ENCODE measurements around the gene SFTA2.

SFTA2 gene

DNA sequence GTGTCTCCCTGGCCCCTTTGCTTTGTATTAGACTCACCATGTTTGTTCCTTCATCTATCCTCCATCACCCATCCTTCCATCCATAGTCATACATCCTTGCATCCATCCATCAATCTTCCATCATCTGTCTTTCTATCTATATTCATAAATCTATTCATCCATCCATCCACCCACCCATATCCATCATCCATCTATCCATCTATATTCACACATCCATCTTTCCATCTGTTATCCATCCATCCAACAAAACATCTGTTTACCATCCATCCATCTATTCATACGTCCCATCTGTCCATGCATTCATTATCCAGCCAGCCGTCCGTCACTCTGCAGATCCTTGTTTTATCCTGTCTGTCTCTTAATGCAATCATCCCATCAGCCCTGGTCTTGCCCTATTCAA lies 37.0 kb downstream of the SFTA2 start:
- TF ChIP-seq ZNF274 (IDR thresholded peaks at IDR 0.05; ENCODE audit: low read depth, low read length) = no peak
- no peak overlapping the region for H3K4me3 ChIP-seq (ENCODE audit: low read length)

- no peak overlapping the region for H3K4me3 ChIP-seq (ENCODE audit: low read length)
- no peak for TF ChIP-seq ZNF274 (IDR thresholded peaks at IDR 0.05; ENCODE audit: low read depth, low read length)
These were observed 37.6 kb downstream of the SFTA2 start for GRCh38 chr6:30894381-30894780.

GRCh38 chr6:30893666-30894065 lies 38.3 kb downstream of the SFTA2 start:
- TF ChIP-seq ZNF274 (IDR thresholded peaks at IDR 0.05; ENCODE audit: low read depth, low read length) = no peak
- H3K4me3 ChIP-seq (ENCODE audit: low read length) = no peak overlapping the region

DNA sequence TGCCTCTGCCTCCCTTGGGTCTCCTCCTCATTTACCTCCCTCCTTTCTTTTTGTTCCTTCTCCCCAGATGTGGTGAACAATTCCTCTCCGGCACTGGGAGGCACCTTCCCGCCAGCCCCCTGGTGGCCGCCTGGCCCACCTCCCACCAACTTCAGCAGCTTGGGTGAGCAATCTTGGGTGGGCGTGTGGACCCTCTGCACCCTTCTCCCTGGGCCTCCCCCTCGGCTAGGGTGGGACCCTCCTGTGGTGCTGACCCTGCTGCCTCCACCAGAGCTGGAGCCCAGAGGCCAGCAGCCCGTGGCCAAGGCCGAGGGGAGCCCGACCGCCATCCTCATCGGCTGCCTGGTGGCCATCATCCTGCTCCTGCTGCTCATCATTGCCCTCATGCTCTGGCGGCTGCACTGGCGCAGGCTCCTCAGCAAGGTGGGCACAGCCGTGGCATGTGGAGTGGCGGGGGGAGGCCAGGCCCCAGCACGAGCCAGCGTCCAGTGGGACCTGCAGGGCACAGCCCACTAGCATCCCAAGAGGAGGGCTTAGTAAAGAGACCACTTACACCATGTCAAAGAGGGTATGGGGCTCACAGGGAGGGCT lies 38.9 kb downstream of the SFTA2 start:
- TF ChIP-seq ZNF274 (IDR thresholded peaks at IDR 0.05; ENCODE audit: low read depth, low read length) = no peak
- no peak overlapping the region for H3K4me3 ChIP-seq (ENCODE audit: low read length)

DNA sequence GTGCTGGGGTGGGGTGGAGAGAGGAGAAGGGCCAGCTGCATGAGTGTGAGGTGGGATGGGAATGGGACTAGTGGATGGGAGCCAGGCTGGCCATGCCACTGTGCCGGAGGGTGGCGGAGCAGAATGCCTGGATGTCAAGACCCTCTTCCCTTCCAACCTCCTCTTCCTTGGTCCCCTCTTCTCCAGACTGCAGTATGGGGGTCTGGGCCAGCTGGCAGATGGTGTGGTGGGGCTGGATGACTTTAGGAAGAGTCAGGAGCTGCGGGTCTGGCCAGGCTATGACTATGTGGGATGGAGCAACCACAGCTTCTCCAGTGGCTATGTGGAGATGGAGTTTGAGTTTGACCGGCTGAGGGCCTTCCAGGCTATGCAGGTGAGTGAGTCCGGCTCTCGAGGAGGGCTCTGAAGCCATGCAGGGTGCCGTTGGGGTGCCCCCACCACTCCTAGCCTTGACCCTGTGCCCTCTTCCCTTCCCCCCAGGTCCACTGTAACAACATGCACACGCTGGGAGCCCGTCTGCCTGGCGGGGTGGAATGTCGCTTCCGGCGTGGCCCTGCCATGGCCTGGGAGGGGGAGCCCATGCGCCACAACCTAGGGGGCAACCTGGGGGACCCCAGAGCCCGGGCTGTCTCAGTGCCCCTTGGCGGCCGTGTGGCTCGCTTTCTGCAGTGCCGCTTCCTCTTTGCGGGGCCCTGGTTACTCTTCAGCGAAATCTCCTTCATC lies 40.0 kb downstream of the SFTA2 start:
- H3K4me3 ChIP-seq (ENCODE audit: low read length) = no peak overlapping the region
- TF ChIP-seq ZNF274 (IDR thresholded peaks at IDR 0.05; ENCODE audit: low read depth, low read length) = no peak

DNA sequence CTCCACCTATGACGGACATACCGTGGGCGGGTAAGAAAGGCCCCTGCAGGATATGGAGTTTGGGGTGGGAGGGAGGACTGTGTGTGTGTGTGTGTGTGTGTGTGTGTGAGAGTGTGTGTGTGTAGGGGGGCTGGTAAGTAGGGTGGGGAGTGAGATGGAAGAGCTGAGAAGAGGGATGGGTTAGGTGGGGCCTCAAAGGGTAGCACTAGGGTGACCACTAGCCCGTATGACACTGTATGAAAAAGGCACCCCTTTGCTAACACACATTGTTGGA lies 40.6 kb downstream of the SFTA2 start:
- H3K4me3 ChIP-seq (ENCODE audit: low read length) = no peak overlapping the region
- no peak for TF ChIP-seq ZNF274 (IDR thresholded peaks at IDR 0.05; ENCODE audit: low read depth, low read length)

GRCh38 chr6:30890646-30891449 lies 41.1 kb downstream of the SFTA2 start:
- TF ChIP-seq ZNF274 (IDR thresholded peaks at IDR 0.05; ENCODE audit: low read depth, low read length) = no peak
- no peak overlapping the region for H3K4me3 ChIP-seq (ENCODE audit: low read length)

- no peak overlapping the region for H3K4me3 ChIP-seq (ENCODE audit: low read length)
- TF ChIP-seq ZNF274 (IDR thresholded peaks at IDR 0.05; ENCODE audit: low read depth, low read length) = no peak
These were observed 41.9 kb downstream of the SFTA2 start for GRCh38 chr6:30889921-30890645.

DNA sequence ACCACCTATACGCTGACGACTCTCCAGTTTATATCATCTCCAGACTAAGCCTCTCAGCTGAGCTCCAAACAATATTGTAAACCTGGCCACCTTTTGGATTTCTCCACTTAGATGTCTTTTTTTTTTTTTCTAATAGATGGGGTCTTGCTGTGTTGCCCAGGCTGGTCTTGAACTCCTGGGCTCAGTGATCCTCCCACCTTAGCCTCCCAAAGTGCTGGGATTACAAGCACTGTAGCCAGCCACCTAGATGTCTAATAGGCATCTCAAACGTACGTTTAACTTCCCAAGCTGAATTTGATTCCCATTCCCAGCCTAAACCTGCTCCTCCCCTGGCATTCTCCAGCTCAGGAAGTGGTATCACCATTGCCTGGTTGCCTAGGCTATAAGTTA lies 42.5 kb downstream of the SFTA2 start:
- H3K4me3 ChIP-seq (ENCODE audit: low read length) = no peak overlapping the region
- TF ChIP-seq ZNF274 (IDR thresholded peaks at IDR 0.05; ENCODE audit: low read depth, low read length) = no peak

DNA sequence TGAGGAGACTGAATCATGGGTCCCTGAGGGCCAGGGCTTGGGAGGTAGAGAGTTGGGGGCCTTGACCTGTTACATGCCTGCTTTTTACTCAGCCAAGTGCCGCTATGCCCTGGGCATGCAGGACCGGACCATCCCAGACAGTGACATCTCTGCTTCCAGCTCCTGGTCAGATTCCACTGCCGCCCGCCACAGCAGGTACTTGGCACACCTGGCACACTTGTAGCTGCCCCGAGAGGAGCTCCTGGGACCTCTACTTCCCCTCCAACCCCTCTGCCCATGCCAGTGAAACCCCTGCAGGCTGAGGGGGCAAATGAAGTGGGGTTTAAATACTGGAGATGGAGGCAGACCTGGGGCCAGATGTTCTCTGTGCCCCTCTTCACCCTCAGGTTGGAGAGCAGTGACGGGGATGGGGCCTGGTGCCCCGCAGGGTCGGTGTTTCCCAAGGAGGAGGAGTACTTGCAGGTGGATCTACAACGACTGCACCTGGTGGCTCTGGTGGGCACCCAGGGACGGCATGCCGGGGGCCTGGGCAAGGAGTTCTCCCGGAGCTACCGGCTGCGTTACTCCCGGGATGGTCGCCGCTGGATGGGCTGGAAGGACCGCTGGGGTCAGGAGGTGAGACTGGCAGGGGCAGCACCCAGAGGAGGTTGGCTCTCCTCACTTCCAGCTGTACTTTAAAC lies 43.0 kb downstream of the SFTA2 start:
- H3K4me3 ChIP-seq (ENCODE audit: low read length) = no peak overlapping the region
- no peak for TF ChIP-seq ZNF274 (IDR thresholded peaks at IDR 0.05; ENCODE audit: low read depth, low read length)

DNA sequence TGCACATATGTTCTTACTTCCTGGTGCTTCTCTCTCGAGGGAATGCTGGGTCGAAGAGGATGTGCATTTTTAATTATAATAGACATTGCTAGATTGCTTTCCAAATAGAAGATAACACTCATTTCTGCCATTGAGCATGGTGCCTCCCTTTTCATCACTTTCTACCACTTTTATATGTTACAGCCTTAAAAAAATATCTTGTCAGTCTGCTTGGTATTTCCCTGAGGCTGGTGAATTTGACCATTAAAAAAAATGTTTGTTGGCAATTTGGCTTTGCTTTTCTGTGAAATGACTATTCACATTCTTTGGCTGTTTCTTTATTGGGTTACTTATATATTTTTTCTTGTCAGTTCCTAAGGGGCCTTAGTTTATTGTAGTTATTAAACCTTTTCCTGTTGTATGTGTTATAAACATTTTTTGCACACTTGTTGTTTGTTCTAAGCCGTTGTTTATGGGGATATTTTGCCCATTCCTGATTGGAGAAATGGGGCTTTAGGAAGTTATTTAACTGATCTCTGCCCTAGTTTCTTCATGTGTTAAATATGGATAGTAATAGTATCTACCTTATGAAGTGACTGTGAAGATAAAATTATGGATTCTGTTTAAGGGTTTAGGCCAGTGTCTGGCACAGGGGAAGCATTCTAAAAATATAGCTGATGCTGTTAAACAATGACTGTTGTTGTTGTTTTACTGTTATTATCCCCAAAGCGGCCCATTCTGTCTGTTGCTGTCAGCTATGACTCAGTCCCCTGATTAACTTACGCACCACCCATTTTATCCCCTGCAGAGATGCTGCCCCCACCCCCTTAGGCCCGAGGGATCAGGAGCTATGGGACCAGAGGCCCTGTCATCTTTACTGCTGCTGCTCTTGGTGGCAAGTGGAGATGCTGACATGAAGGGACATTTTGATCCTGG lies 43.8 kb downstream of the SFTA2 start:
- TF ChIP-seq ZNF274 (IDR thresholded peaks at IDR 0.05; ENCODE audit: low read depth, low read length) = no peak
- no peak overlapping the region for H3K4me3 ChIP-seq (ENCODE audit: low read length)

DNA sequence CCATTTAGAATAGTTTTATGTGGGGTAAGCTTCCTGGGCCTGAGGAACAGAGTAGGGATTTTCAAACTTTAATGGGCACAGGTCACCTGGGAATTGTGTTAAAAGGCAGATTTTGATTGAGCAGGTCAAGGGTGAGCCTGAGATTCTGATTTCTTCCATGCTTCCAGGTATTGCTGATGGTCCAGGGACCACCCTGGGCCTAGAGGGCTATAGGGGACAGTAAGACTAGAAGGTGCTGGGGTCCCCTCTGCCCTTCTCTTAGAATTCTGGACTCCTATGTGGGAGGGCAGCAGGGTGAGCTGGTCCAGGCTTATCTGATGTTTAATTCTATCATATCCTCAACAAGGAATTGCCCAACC lies 45.1 kb downstream of the SFTA2 start:
- H3K4me3 ChIP-seq (ENCODE audit: low read length) = no peak overlapping the region
- TF ChIP-seq ZNF274 (IDR thresholded peaks at IDR 0.05; ENCODE audit: low read depth, low read length) = no peak

Data from GM08714 (cell line).